Endodermal cell (in vitro differentiated cells): ENCODE measurements around the gene GCKR. TPM values are rescaled to one million over a fixed set of nuclear protein-coding genes. Genes with fewer than 3 reads are reported as not detected.
A peak's percentile ranks its signal among the peaks of the same experiment; 100 is the strongest.

Source experiments
- DNase-seq: peaks from one replicate; pipeline ENCODE4 v3.0.0-alpha.2; 2017
- H3K27ac ChIP-seq: 2 replicates; pipeline ENCODE4 v1.5.1; 2013; ENCODE audit warnings: mild to moderate bottlenecking, low read depth, low read length, moderate library complexity
- H3K27me3 ChIP-seq: 2 replicates; pipeline ENCODE4 v1.6.1; 2013; ENCODE audit warnings: mild to moderate bottlenecking, low read length, moderate library complexity; ENCODE audit not compliant: insufficient read depth, control insufficient read depth, poor library complexity, severe bottlenecking
- H3K36me3 ChIP-seq: 2 replicates; pipeline ENCODE4 v1.7.0; 2013; ENCODE audit warnings: mild to moderate bottlenecking, low read length, moderate library complexity; ENCODE audit not compliant: control insufficient read depth, insufficient read depth
- H3K4me1 ChIP-seq: one replicate; pipeline ENCODE4 v1.7.0; 2013; ENCODE audit warnings: low read length; ENCODE audit not compliant: control insufficient read depth, insufficient read depth
- H3K4me3 ChIP-seq: 2 replicates; pipeline ENCODE4 v1.5.1; 2013; ENCODE audit warnings: mild to moderate bottlenecking, low read length, moderate library complexity
- H3K9ac ChIP-seq: 2 replicates; pipeline ENCODE4 v1.6.1; 2013; ENCODE audit warnings: mild to moderate bottlenecking, low read length, moderate library complexity; ENCODE audit not compliant: poor library complexity, severe bottlenecking; ENCODE audit errors: extremely low read depth
- H3K9me3 ChIP-seq: 2 replicates; pipeline ENCODE4 v1.6.1; 2013; ENCODE audit warnings: mild to moderate bottlenecking, low read length, moderate library complexity; ENCODE audit not compliant: control insufficient read depth
- H3K27ac Mint-ChIP-seq: 2 replicates; pipeline ENCODE4 v1.8.0; 2020; ENCODE audit warnings: mixed read lengths
- H3K27me3 Mint-ChIP-seq: 2 replicates; pipeline ENCODE4 v1.8.0; 2021; ENCODE audit warnings: mild to moderate bottlenecking, mixed read lengths; ENCODE audit not compliant: insufficient read depth
- H3K36me3 Mint-ChIP-seq: 2 replicates; pipeline ENCODE4 v1.8.0; 2020; ENCODE audit warnings: low read depth, mixed read lengths
- H3K4me1 Mint-ChIP-seq: 2 replicates; pipeline ENCODE4 v1.8.0; 2020; ENCODE audit warnings: mixed read lengths
- H3K4me3 Mint-ChIP-seq: 2 replicates; pipeline ENCODE4 v1.8.0; 2020; ENCODE audit warnings: mild to moderate bottlenecking, moderate library complexity, mixed read lengths
- H3K9me3 Mint-ChIP-seq: 2 replicates; pipeline ENCODE4 v1.8.0; 2020; ENCODE audit warnings: mild to moderate bottlenecking, mixed read lengths
- WGBS, 2 experiments: methylation state at CpG; one replicate each; pipeline versions ENCODE4 v1.1.5 to v1.1.7; 2013; ENCODE audit warnings: missing lambda C conversion rate in 2 of 2, mixed read lengths in 1 of 2; ENCODE audit not compliant: insufficient coverage in 1 of 2, insufficient read length in 1 of 2; 5-methylcytosine and 5-hydroxymethylcytosine counted together
- total RNA-seq, 2 donors: library from RNA; stranded (reverse); fragmentation: NEBNext Ultra II Directional in 1 of 2; extraction: Animal tissue kit (Norgen Biotek cat#: 25700) in 1 of 2; gene quantifications; 2 replicates in 1 of 2; 3 replicates in 1 of 2; pipeline ENCODE4 v1.2.1, GENCODE V29; 2021
- TF ChIP-seq, protein P1 (sequence below): fragments of 200-600 bp; sonication (generic); conservative IDR thresholded peaks from 2 replicates; pipeline ENCODE4 v1.5.0; 2021; ENCODE audit warnings: antibody characterized with exemption, mild to moderate bottlenecking

The GCKR gene
- total RNA-seq, 2 donors from 2014 or later, result 1.6 to 1.8 TPM

- H3K9ac ChIP-seq, result no peak overlapping the region
- H3K27ac ChIP-seq, result no peak overlapping the region
- Mint-ChIP-seq H3K27me3 (no peaks in the 10 kb centered on the region), H3K4me1 (no peaks in the 10 kb centered on the region), H3K36me3 (peaks cover 45% of the 10 kb centered on the region), H3K9me3 (no peaks in the 10 kb centered on the region), H3K27ac (peak overlapping the region; percentile 0), H3K4me3 (no peak overlapping the region)
- no peaks in the 10 kb centered on the region for H3K4me1 ChIP-seq
- H3K36me3 ChIP-seq, result peaks cover 22% of the 10 kb centered on the region
- TF ChIP-seq, protein P1, sequence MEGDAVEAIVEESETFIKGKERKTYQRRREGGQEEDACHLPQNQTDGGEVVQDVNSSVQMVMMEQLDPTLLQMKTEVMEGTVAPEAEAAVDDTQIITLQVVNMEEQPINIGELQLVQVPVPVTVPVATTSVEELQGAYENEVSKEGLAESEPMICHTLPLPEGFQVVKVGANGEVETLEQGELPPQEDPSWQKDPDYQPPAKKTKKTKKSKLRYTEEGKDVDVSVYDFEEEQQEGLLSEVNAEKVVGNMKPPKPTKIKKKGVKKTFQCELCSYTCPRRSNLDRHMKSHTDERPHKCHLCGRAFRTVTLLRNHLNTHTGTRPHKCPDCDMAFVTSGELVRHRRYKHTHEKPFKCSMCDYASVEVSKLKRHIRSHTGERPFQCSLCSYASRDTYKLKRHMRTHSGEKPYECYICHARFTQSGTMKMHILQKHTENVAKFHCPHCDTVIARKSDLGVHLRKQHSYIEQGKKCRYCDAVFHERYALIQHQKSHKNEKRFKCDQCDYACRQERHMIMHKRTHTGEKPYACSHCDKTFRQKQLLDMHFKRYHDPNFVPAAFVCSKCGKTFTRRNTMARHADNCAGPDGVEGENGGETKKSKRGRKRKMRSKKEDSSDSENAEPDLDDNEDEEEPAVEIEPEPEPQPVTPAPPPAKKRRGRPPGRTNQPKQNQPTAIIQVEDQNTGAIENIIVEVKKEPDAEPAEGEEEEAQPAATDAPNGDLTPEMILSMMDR, result peak; percentile 49
- WGBS, 2 experiments, result 86 to 92% methylated on average over 6 to 7 of the region's 7 CpGs
- no peaks in the 10 kb centered on the region for H3K27me3 ChIP-seq
- H3K9me3 ChIP-seq, result no peaks in the 10 kb centered on the region
- DNase-seq, result peak; percentile 57
- no peak overlapping the region for H3K4me3 ChIP-seq
These were observed 42.7 kb upstream of the GCKR start for GRCh38 chr2:27453968-27454367.

GRCh38 chr2:27461118-27461517, 35.5 kb upstream of the GCKR start:
- Histone ChIP-seq H3K27me3 (no peaks in the 10 kb centered on the region), H3K4me3 (no peak overlapping the region), H3K9ac (no peak overlapping the region), H3K27ac (no peak overlapping the region), H3K36me3 (peaks cover 11% of the 10 kb centered on the region), H3K4me1 (no peaks in the 10 kb centered on the region), H3K9me3 (no peaks in the 10 kb centered on the region)
- Mint-ChIP-seq H3K4me1 (no peaks in the 10 kb centered on the region), H3K27ac (peak overlapping the region; percentile 19), H3K27me3 (no peaks in the 10 kb centered on the region), H3K4me3 (no peak overlapping the region), H3K9me3 (no peaks in the 10 kb centered on the region), H3K36me3 (peaks cover 22% of the 10 kb centered on the region)
- 90 to 92% methylated on average over 5 to 8 of the region's 8 CpGs for WGBS, 2 experiments
- no peak for DNase-seq
- TF ChIP-seq, protein P1, result no peak

GRCh38 chr2:27464443-27464842, 32.2 kb upstream of the GCKR start:
- no peak for DNase-seq
- peaks cover 5% of the 10 kb centered on the region for H3K36me3 Mint-ChIP-seq

More at GRCh38 chr2:27464443-27464842, 32.2 kb upstream of the GCKR start:
- no peaks in the 10 kb centered on the region for H3K27me3 ChIP-seq
- no peak overlapping the region for H3K27ac ChIP-seq
- no peak overlapping the region for H3K27ac Mint-ChIP-seq
- H3K4me3 ChIP-seq, result no peak overlapping the region
- H3K4me1 ChIP-seq, result no peaks in the 10 kb centered on the region
- no peaks in the 10 kb centered on the region for H3K9me3 Mint-ChIP-seq
- peaks cover 4% of the 10 kb centered on the region for H3K36me3 ChIP-seq
- no peaks in the 10 kb centered on the region for H3K27me3 Mint-ChIP-seq
- 93 to 98% methylated on average over 5 to 7 of the region's 7 CpGs for WGBS, 2 experiments
- no peaks in the 10 kb centered on the region for H3K4me1 Mint-ChIP-seq
- no peak overlapping the region for H3K9ac ChIP-seq
- TF ChIP-seq, protein P1, result no peak
- no peaks in the 10 kb centered on the region for H3K9me3 ChIP-seq
- no peak overlapping the region for H3K4me3 Mint-ChIP-seq
